GM13977 (cell line): ENCODE measurements around the gene HAUS2.
"Not testable (repeated sequence)": the region's sequence is repeated elsewhere in the genome, so short reads cannot be mapped to it uniquely, and the experiment has no call there.

Experiments used
- DNase-seq: peaks from one replicate; pipeline ENCODE4 v3.0.0; 2012; ENCODE audit warnings: low spot score
- CTCF ChIP-seq: IDR thresholded peaks from 2 replicates; pipeline ENCODE4 v1.5.1; 2012; ENCODE audit warnings: mild to moderate bottlenecking, control low read depth; ENCODE audit not compliant: insufficient read depth; ENCODE audit errors: extremely low read depth, missing control alignments
- in situ Hi-C: fragments of 300-500 bp; cut with MboI; formaldehyde crosslinking; loops from one replicate; pipeline ENCODE4 v1.12.0; 2022; ENCODE audit warnings: low sequenced_read_pairs, low pct_unique_long_range_greater_than_20kb, mixed read lengths, inconsistent platforms; ENCODE audit not compliant: unreplicated experiment

The HAUS2 gene

GRCh38 chr15:42544853-42545629 lies 3.6 kb upstream of the HAUS2 start:
- TF ChIP-seq CTCF, result no peak
- in situ Hi-C loops, result no loop called here
- no peak for DNase-seq

- in situ Hi-C loops, result no loop called here
- DNase-seq, result no peak
Measured at GRCh38 chr15:42547918-42548248, 755 bp upstream of the HAUS2 start.

DNA sequence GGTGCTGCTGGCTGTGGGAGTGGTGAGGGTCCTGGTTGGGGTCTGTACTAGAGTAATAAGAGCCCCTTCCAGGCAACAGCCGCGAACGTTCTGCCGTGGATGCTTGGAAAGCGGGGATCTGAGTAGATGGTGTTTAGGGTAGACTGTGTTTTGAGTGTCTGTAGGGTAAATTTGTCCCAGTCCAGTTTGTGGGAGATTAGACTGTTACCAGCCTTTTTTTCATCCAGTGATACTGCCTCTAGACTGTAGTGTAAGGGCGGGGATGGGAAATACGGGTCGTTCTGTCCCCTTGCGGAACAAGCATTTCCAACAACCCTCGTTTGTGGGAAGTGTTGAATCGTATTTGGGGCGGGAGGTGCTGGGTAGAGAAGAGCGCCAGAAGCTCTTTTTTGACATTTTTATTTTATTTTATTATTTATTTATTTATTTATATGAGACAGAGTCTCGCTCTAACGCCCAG lies 424 bp downstream of the HAUS2 start:
- peak; percentile 52 for DNase-seq
- no peak for TF ChIP-seq CTCF
- in situ Hi-C loops, result no loop called here

More at GRCh38 chr15:42547918-42548248, 755 bp upstream of the HAUS2 start:
- TF ChIP-seq CTCF, result no peak

DNA sequence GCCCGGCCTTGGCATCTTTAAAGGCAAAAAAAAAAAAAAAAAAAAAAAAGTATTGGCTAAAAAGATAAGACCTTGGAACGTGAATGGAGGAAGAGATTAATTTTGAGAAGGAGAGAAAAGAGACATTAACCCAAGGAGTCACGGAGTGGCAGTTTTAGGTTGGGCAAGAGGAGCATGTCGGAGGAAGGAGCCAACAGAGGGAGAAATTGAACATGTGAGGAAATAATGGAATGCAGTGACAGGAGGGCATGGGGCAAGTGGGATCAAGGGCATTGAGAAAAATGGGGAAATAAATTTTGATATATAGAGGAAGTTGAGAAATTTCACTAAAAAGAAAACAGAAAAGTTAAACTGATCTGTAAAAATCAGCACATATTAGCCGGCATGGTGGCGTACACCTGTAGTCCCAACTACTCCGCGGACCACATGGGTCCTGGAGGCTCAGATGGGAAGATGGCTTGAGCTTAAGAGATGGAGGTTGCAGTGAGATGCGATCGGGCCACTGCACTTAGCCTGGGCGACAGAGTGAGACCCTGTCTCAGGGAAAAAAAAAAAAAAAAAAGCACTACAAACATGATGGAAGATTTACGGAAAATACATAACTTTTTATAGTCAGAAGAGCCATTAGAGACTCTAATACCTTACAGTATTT lies 1.2 kb downstream of the HAUS2 start:
- in situ Hi-C loops, result no loop called here
- no peak for DNase-seq
- TF ChIP-seq CTCF, result no peak

DNA sequence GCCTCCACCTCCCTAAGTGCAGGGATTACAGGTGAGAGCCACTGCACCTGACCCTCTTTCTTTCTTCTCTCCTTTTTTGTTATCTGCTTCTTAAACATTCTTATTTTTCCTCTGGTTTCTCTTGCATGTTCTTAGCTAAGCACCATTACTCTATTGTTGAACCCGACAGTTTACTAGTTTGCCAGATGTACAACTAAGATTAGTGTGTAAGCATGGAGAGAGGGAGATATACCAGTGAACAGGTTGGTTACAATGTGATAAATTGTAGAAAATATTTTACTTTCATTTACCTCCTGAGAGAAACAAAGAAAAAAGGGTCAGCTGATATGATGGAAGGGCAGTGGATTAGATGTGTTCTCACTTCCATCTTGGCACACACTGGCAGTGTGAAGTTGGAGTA lies 4.9 kb downstream of the HAUS2 start:
- DNase-seq, result no peak
- TF ChIP-seq CTCF, result no peak
- in situ Hi-C loops, result no loop called here

DNA sequence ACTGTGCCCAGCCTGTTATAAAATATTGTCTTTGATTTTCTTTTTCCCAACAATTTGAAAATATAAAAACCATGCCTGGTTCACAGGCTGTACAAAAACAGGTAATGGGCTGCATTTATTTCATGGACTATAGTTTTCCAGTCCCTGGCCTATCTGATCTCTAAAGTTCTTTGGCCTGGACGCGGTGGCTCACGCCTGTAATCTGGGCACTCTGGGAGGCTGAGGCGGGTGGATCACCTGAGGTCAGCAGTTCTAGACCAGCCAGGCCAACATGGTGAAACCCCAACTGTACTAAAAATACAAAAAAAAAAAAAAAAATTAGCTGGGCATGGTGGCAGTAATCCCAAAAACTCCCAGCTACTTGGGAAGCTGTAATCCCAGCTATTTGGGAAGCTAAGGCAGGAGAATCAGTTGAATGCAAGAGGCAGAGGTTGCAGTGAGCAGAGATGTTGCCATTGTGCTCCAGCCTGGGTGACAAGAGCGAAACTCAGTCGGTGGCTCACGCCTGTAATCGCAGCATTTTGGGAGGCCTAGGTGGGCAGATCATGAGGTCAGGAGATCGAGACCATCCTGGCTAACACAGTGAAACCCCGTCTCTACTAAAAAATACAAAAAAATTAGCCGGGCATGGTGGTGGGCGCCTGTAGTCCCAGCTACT lies 8.0 kb downstream of the HAUS2 start:
- in situ Hi-C loops, DNase-seq: not testable (repeated sequence)

GRCh38 chr15:42558739-42559138 lies 10.1 kb downstream of the HAUS2 start:
- in situ Hi-C loops, result no loop called here
- no peak for DNase-seq
- TF ChIP-seq CTCF, result no peak
